Panc1 (cell line): ENCODE measurements around the gene RASSF5. TPM values are rescaled to one million over a fixed set of nuclear protein-coding genes. Genes with fewer than 3 reads are reported as not detected.

Experiments used
- ATAC-seq: fragments of 200-7000 bp; cut with Tn5 transposase; 2 replicates; pipeline ENCODE4 v1.9.1; 2020; ENCODE audit warnings: mild to moderate bottlenecking, moderate library complexity
- BruUV-seq: library from RNA; stranded (reverse); fragments of 400-500 nt; replicated peaks from 2 replicates; lab custom pipeline; 2021; lab: Mats Ljungman, UMichigan
- CTCF ChIA-PET: fragments of 300-600 bp; sonication (Branson Sonifier 250); formaldehyde crosslinking; loops from one replicate; lab custom pipeline; 2022; ENCODE audit warnings: antibody characterized with exemption; lab: Charles Lee
- POLR2A ChIA-PET: fragments of 300-600 bp; sonication (Branson Sonifier 250); formaldehyde crosslinking; loops from one replicate; lab custom pipeline; 2022; ENCODE audit warnings: antibody characterized with exemption; lab: Charles Lee
- DNase-seq: peaks from one replicate; pipeline ENCODE4 v3.0.0-alpha.2; 2010; ENCODE audit warnings: low read depth, low spot score
- H3K27ac ChIP-seq: 2 replicates; pipeline ENCODE4 v1.5.1; 2011; ENCODE audit warnings: mild to moderate bottlenecking, low read length, inconsistent platforms
- H3K27me3 ChIP-seq: fragments of 200-500 bp; sonication (Bioruptor generic); 2 replicates; pipeline ENCODE4 v1.6.0; 2014; ENCODE audit warnings: low read length, inconsistent platforms; ENCODE audit not compliant: control insufficient read depth, insufficient read depth
- H3K36me3 ChIP-seq: fragments of 200-500 bp; sonication (Bioruptor generic); 2 replicates; pipeline ENCODE4 v1.5.1; 2014; ENCODE audit warnings: inconsistent platforms, mild to moderate bottlenecking, low read length, moderate library complexity; ENCODE audit not compliant: control insufficient read depth, insufficient read depth
- H3K4me1 ChIP-seq: 2 replicates; pipeline ENCODE4 v1.5.1; 2011; ENCODE audit warnings: inconsistent platforms, mild to moderate bottlenecking, low read length, moderate library complexity; ENCODE audit not compliant: control insufficient read depth, insufficient read depth
- H3K4me3 ChIP-seq, 2 experiments: 2 replicates each; pipeline ENCODE4 v1.5.1; 2011 to 2012; ENCODE audit warnings: low read depth in 2 of 2, low read length in 2 of 2, mild to moderate bottlenecking in 2 of 2, inconsistent platforms in 1 of 2, moderate library complexity in 1 of 2
- H3K9me3 ChIP-seq: fragments of 200-500 bp; sonication (Bioruptor generic); 2 replicates; pipeline ENCODE4 v1.5.1; 2014; ENCODE audit warnings: low read depth, mild to moderate bottlenecking, inconsistent platforms, low read length, moderate library complexity; ENCODE audit not compliant: control insufficient read depth, insufficient read depth
- CTCF ChIP-seq: fragments of 450-650 bp; IDR thresholded peaks from 2 replicates; pipeline ENCODE4 v1.5.1; 2017; ENCODE audit warnings: mild to moderate bottlenecking
- POLR2AphosphoS5 ChIP-seq: IDR thresholded peaks from 2 replicates; pipeline ENCODE4 v1.6.1; 2012; ENCODE audit warnings: mild to moderate bottlenecking, low read depth, low read length, moderate library complexity
- SIN3A ChIP-seq: IDR thresholded peaks from 2 replicates; pipeline ENCODE4 v1.6.1; 2012; ENCODE audit warnings: low read depth, mild to moderate bottlenecking, low read length, moderate library complexity, borderline replicate concordance; ENCODE audit not compliant: insufficient read depth
- TCF7L2 ChIP-seq: IDR thresholded peaks from 2 replicates; pipeline ENCODE4 v1.6.1; 2011; ENCODE audit warnings: mild to moderate bottlenecking, low read depth, low read length, inconsistent platforms
- in situ Hi-C: cut with HindIII; loops from 2 replicates; pipeline ENCODE4 v1.10.0; 2016; ENCODE audit warnings: low sequenced_read_pairs, low pct_unique_long_range_greater_than_20kb
- intact Hi-C: fragments of 100-400 bp; cut with micrococcal nuclease; formaldehyde crosslinking; loops from one replicate; pipeline ENCODE4 v1.10.0; 2022; ENCODE audit not compliant: unreplicated experiment
- total RNA-seq: library from RNA; stranded (reverse); gene quantifications from one replicate; pipeline ENCODE4 v1.2.1, GENCODE V29; 2021; ENCODE audit not compliant: unreplicated experiment
- TF ChIP-seq, protein P1 (sequence below), 2 experiments: IDR thresholded peaks; 2 replicates each; pipeline ENCODE4 v1.6.1; 2011 to 2012; ENCODE audit warnings: low read depth in 2 of 2, control low read depth in 1 of 2, low read length in 1 of 2, mild to moderate bottlenecking in 1 of 2, moderate library complexity in 1 of 2; ENCODE audit not compliant: insufficient read depth in 1 of 2

The RASSF5 gene
- total RNA-seq, 1 experiment from 2014 or later, result 1.6 TPM

DNA sequence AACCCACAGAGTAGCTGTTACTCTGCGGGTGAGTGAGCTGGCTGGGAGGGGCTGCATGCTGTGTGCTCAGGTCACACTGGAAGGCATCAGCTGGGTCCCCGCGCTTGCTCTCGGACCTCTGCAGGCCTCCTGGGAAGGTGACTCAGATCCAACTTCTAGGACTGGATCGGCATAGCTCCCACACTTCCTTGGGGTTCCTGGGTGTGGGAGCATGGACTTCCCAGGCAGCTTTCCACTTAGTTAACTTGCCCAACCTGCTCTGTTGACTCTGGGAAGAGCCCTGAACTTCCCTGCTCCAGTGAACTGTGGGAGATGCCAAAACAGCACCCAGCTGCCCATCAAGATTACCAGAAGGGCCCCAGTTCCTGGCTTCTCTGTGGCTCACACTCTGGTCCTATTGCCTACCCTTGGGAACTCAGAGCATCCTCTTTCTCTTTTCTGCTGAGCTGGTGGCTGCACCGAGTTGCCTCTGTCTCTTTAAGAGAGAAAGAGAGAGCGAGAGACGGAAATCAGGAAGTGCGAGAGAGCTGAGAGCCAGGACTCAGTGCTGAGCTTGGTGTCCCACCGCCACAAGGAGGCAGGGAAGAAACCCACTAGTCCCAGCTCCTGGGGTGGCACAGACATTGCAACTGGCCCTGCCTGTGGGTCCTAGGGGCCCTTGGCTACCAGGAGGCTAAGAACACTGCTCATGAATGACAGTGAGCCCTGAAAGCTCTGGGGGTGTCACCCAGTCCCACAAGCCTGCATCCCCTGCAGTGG is 37.2 kb upstream of the RASSF5 start, which contains the start of gene IKBKE:
Gene IKBKE (plus strand): TSS at position 544 of the 759 bp plus-strand sequence. CDS start 2,752 bp downstream, outside the sequence.
- CTCF ChIA-PET, result interaction anchor here (0.6 to 1.9 kb wide), 6 partner anchors 8 to 508 kb away, joined by 3 to 10 read pairs (median 6); no protein-coding TSS in a partner anchor
- in situ Hi-C loops, result no loop called here
- DNase-seq (no peak), ATAC-seq (peak; percentile 85)
- no peaks in the 10 kb centered on the region for H3K9me3 ChIP-seq
- peaks cover 14% of the 10 kb centered on the region for H3K4me1 ChIP-seq
- peak within 1 kb of the TSS; percentile 58 to 69 for H3K4me3 ChIP-seq
- intact Hi-C loops, result no loop called here
- POLR2A ChIA-PET, result no interaction called here
- BruUV-seq, result no TSS peak
- H3K36me3 ChIP-seq, result no peaks in the 10 kb centered on the region
- no peaks in the 10 kb centered on the region for H3K27me3 ChIP-seq
- peak within 1 kb of the TSS; percentile 68 for H3K27ac ChIP-seq
- TF ChIP-seq, protein P1, sequence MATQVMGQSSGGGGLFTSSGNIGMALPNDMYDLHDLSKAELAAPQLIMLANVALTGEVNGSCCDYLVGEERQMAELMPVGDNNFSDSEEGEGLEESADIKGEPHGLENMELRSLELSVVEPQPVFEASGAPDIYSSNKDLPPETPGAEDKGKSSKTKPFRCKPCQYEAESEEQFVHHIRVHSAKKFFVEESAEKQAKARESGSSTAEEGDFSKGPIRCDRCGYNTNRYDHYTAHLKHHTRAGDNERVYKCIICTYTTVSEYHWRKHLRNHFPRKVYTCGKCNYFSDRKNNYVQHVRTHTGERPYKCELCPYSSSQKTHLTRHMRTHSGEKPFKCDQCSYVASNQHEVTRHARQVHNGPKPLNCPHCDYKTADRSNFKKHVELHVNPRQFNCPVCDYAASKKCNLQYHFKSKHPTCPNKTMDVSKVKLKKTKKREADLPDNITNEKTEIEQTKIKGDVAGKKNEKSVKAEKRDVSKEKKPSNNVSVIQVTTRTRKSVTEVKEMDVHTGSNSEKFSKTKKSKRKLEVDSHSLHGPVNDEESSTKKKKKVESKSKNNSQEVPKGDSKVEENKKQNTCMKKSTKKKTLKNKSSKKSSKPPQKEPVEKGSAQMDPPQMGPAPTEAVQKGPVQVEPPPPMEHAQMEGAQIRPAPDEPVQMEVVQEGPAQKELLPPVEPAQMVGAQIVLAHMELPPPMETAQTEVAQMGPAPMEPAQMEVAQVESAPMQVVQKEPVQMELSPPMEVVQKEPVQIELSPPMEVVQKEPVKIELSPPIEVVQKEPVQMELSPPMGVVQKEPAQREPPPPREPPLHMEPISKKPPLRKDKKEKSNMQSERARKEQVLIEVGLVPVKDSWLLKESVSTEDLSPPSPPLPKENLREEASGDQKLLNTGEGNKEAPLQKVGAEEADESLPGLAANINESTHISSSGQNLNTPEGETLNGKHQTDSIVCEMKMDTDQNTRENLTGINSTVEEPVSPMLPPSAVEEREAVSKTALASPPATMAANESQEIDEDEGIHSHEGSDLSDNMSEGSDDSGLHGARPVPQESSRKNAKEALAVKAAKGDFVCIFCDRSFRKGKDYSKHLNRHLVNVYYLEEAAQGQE (IDR thresholded peaks at IDR 0.05; ENCODE audit: insufficient read depth in 1 of 2, low read depth in 2 of 2, low read length in 1 of 2), result no peak
- TF ChIP-seq SIN3A (no peak), POLR2AphosphoS5 (no peak), CTCF (no peak), TCF7L2 (no peak)

DNA sequence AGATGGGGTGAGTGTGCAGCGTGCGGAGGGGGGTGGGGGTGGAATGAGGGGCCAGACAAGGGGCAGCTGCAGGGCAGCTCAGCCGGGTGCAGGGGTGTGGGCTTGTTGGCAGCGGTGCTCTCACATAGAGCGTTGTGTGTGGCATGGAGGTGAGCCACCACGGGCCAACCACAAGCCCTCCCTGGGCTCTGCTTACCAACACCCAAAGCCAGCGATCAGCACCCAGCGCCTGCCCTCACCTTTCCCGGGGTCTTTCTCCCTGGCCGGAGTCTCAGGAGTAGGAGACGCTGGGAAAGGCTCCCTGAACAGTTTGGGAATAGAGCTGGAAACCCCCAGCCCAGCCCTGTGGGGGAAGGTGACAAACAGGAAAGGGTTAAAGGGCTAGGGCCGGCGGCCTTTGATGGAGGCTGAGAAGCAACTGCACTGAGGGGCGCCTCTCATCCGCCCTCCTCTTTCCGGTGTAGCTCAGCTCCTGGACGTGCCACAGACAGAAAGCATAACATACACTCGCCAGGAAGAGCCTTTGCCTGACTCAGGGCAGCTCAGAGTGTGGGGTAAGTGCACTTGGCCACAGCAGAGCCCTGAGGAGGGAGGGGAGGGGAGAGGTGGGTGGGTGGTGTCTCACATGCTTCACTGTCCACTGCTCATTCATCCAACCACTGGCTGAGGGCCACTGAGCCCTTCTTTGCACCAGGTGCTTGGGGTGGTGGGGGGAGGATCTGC is 36.5 kb upstream of the RASSF5 start:
- POLR2A ChIA-PET, result no interaction called here
- Histone ChIP-seq H3K27me3 (no peaks in the 10 kb centered on the region), H3K27ac (peak overlapping the region; percentile 68), H3K4me3 (peak overlapping the region; percentile 58 to 69), H3K4me1 (peaks cover 14% of the 10 kb centered on the region), H3K36me3 (no peaks in the 10 kb centered on the region), H3K9me3 (no peaks in the 10 kb centered on the region)
- in situ Hi-C loops (no loop called here), intact Hi-C loops (no loop called here)
- DNase-seq (no peak), ATAC-seq (peak; percentile 70)
- TF ChIP-seq, protein P1 (IDR thresholded peaks at IDR 0.05; ENCODE audit: insufficient read depth in 1 of 2, low read depth in 2 of 2, low read length in 1 of 2), result no peak
- TF ChIP-seq TCF7L2, result peak; percentile 64; the same call in 1 of the 2 replicates
- no TSS peak for BruUV-seq
- CTCF ChIA-PET, result interaction anchor here (0.6 to 1.9 kb wide), 7 partner anchors 8 to 511 kb away, joined by 3 to 10 read pairs (median 6); no protein-coding TSS in a partner anchor
